BLaER1 (cell line): ENCODE results near the gene TMEM87A.

Experiments used
- H3K27ac ChIP-seq: shearing (Covaris generic); formaldehyde crosslinking; 2 replicates; pipeline ENCODE4 v1.8.1; 2022
- H3K27me3 ChIP-seq: shearing (Covaris generic); formaldehyde crosslinking; 2 replicates; pipeline ENCODE4 v1.8.1; 2022
- H3K36me3 ChIP-seq: shearing (Covaris generic); formaldehyde crosslinking; 2 replicates; pipeline ENCODE4 v1.8.1; 2022
- H3K4me1 ChIP-seq: shearing (Covaris generic); formaldehyde crosslinking; 2 replicates; pipeline ENCODE4 v1.8.1; 2022
- H3K4me2 ChIP-seq: shearing (Covaris generic); formaldehyde crosslinking; 2 replicates; pipeline ENCODE4 v1.8.1; 2022
- H3K4me3 ChIP-seq: shearing (Covaris generic); formaldehyde crosslinking; 2 replicates; pipeline ENCODE4 v1.8.1; 2022
- H3K9ac ChIP-seq: shearing (Covaris generic); formaldehyde crosslinking; 2 replicates; pipeline ENCODE4 v1.8.1; 2022
- H3K9me3 ChIP-seq: shearing (Covaris generic); formaldehyde crosslinking; 2 replicates; pipeline ENCODE4 v1.8.1; 2022
- H4K20me1 ChIP-seq: shearing (Covaris generic); formaldehyde crosslinking; 2 replicates; pipeline ENCODE4 v1.8.1; 2022
- Cebpa-rat ChIP-seq: shearing (Covaris generic); IDR thresholded peaks from 2 replicates; pipeline ENCODE4 v1.8.1; 2022

The TMEM87A gene

DNA sequence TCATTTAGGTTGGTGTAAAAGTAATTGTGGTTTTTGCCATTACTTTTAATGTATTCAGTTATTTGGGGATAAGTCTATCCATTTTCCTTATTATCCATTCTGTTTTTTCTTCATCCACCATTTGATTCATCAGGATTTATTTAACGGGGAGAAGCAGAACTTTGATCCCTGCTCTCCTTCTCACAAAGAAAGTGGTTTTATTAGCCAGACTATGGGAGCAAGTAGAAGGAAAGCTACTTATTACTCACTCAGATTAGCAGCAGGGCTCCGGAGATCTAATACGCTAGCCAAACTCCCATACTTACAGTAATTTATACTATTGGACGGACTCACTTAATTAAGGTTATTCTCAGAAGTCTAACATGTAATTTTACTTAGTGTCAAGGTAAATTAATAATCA lies 14.7 kb upstream of the TMEM87A start:
- no peak for TF ChIP-seq Cebpa-rat
- Histone ChIP-seq H3K4me1 (no peaks in the 10 kb centered on the region), H4K20me1 (no peaks in the 10 kb centered on the region), H3K36me3 (peaks cover 72% of the 10 kb centered on the region), H3K27ac (no peak overlapping the region), H3K4me2 (no peak overlapping the region), H3K4me3 (no peak overlapping the region), H3K9ac (no peak overlapping the region), H3K9me3 (no peaks in the 10 kb centered on the region), H3K27me3 (no peaks in the 10 kb centered on the region)

- H3K9ac ChIP-seq, result no peak overlapping the region
- peaks cover 72% of the 10 kb centered on the region for H3K36me3 ChIP-seq
- no peak overlapping the region for H3K4me2 ChIP-seq
- H4K20me1 ChIP-seq, result no peaks in the 10 kb centered on the region
- no peaks in the 10 kb centered on the region for H3K4me1 ChIP-seq
- TF ChIP-seq Cebpa-rat, result no peak
- H3K27ac ChIP-seq, result no peak overlapping the region
- H3K27me3 ChIP-seq, result no peaks in the 10 kb centered on the region
- H3K4me3 ChIP-seq, result no peak overlapping the region
- no peaks in the 10 kb centered on the region for H3K9me3 ChIP-seq
These were observed 13.3 kb upstream of the TMEM87A start for GRCh38 chr15:42286445-42287029.

DNA sequence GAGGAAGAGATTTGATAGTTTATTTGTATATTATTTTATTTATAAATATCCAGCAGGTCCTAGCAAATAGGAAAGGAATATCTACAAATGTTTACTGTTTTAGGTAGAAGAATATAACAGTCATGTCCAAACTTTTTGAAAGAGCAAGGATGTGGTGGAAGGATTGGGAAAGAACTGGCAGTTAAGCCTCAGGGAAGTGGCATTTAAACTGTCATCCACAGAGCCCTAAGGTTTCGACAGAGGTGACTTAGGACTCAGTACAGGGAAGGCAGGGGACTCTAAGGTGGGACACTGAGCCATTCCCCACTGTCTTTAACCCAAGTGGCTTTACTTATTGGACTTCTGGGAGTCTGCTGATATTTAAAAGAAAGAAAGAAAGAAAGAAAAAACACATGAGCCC lies 11.8 kb upstream of the TMEM87A start:
- H3K36me3 ChIP-seq, result peaks cover 72% of the 10 kb centered on the region

GRCh38 chr15:42284551-42284950 lies 11.3 kb upstream of the TMEM87A start:
- no peak for TF ChIP-seq Cebpa-rat
- Histone ChIP-seq H3K4me1 (no peaks in the 10 kb centered on the region), H3K9me3 (no peaks in the 10 kb centered on the region), H3K9ac (no peak overlapping the region), H4K20me1 (no peaks in the 10 kb centered on the region), H3K36me3 (peaks cover 70% of the 10 kb centered on the region), H3K4me2 (no peak overlapping the region), H3K27ac (no peak overlapping the region), H3K27me3 (no peaks in the 10 kb centered on the region), H3K4me3 (no peak overlapping the region)

More for the DNA sequence above, 11.8 kb upstream of the TMEM87A start:
- no peak overlapping the region for H3K4me3 ChIP-seq
- H3K4me1 ChIP-seq, result no peaks in the 10 kb centered on the region
- H3K9ac ChIP-seq, result no peak overlapping the region
- no peak for TF ChIP-seq Cebpa-rat
- H3K27me3 ChIP-seq, result no peaks in the 10 kb centered on the region
- H3K27ac ChIP-seq, result no peak overlapping the region
- no peak overlapping the region for H3K4me2 ChIP-seq
- H4K20me1 ChIP-seq, result no peaks in the 10 kb centered on the region
- H3K9me3 ChIP-seq, result no peaks in the 10 kb centered on the region

DNA sequence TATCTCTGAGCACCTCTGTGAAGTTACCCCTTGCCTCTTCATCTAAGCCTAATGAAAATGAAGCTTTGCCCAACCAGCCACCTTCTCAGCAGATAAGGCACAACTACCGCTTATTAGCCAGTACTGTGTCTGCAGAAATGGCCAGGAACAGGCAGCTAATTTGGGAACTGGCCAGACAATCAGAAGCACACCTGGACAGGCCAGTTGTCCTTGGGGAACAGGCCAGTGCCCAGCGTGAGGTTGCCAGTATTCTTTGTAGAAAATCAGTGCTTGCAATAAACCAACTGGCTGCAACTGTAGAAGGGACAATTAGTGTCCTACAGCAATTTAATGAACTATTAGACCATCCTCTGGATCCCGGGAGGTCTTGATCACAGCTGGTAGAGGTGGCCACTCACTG lies 10.4 kb upstream of the TMEM87A start:
- no peaks in the 10 kb centered on the region for H4K20me1 ChIP-seq

DNA sequence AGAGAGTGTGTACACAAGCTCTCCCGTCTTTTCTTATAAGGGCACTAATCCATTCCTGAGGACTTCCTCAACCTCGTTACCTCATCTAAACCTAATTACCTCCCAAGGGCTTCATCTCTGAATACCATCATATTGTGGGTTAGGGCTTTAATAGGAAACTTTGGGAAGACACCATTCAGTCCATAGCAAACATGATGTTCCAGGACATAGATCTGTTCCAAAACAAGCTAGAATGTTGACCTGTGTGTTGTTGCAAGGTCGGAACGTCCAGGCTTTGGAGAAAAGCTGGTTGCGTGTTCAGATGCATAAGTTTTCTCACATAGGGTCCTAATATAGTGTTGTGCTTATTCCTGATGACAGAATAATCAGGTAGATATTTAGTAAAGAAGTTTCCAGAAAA lies 9.7 kb upstream of the TMEM87A start:
- TF ChIP-seq Cebpa-rat, result no peak
- Histone ChIP-seq H3K27me3 (no peaks in the 10 kb centered on the region), H3K9me3 (no peaks in the 10 kb centered on the region), H3K27ac (no peak overlapping the region), H3K9ac (no peak overlapping the region), H3K4me2 (no peak overlapping the region), H3K36me3 (peaks cover 71% of the 10 kb centered on the region), H3K4me1 (no peaks in the 10 kb centered on the region), H3K4me3 (no peak overlapping the region), H4K20me1 (no peaks in the 10 kb centered on the region)

More for the DNA sequence above, 10.4 kb upstream of the TMEM87A start:
- no peak overlapping the region for H3K4me2 ChIP-seq
- no peak overlapping the region for H3K27ac ChIP-seq
- no peaks in the 10 kb centered on the region for H3K4me1 ChIP-seq
- no peak overlapping the region for H3K4me3 ChIP-seq
- peaks cover 70% of the 10 kb centered on the region for H3K36me3 ChIP-seq
- no peaks in the 10 kb centered on the region for H3K27me3 ChIP-seq
- no peak overlapping the region for H3K9ac ChIP-seq
- H3K9me3 ChIP-seq, result no peaks in the 10 kb centered on the region
- no peak for TF ChIP-seq Cebpa-rat

DNA sequence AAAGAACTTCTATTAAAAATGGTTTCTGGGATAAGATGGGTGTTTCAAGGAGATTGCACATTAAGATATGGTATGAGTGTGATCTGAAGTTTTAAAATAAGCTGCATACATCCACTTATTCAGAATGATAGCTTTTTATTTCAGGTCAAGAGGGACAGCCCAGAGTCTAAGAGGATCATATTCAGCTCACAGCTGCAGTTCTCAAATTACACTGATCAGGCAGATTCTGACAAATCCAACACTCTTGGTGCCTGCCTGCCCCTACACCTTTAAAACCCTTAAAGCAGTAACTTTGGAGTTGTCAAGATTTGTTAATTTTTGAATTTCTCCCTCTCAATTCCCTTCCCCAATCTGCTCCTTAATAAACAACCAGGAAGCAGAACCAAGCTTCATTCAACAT lies 9.1 kb upstream of the TMEM87A start:
- H3K4me2 ChIP-seq, result no peak overlapping the region
- no peaks in the 10 kb centered on the region for H4K20me1 ChIP-seq
- no peaks in the 10 kb centered on the region for H3K4me1 ChIP-seq
- H3K4me3 ChIP-seq, result no peak overlapping the region
- TF ChIP-seq Cebpa-rat, result no peak
- peaks cover 65% of the 10 kb centered on the region for H3K36me3 ChIP-seq
- H3K27ac ChIP-seq, result no peak overlapping the region
- no peaks in the 10 kb centered on the region for H3K9me3 ChIP-seq
- no peak overlapping the region for H3K9ac ChIP-seq
- H3K27me3 ChIP-seq, result no peaks in the 10 kb centered on the region

DNA sequence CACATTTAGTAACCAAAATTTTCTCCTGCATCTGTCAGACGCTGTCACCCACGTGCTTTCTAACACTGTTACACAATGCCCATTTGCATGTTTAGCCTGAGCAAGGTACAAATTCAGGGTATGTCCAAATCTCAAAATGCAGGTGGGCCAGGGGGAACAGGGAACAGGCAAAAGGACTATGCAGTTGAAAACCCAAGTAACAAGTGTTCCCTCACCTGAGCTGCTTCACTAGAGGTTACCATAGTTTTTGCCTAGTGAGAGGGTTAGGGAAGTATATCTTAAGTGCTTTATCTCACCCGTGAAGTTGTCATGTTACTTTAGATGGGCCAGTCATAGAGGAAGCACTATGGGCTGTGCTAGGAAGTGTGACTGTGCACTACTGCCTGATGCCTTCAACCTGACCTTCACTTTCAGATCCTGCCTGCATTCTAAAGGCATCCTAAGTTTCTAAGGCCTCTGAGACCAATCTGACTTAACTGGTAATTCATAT lies 6.0 kb upstream of the TMEM87A start:
- Histone ChIP-seq H3K36me3 (peaks cover 56% of the 10 kb centered on the region), H3K27me3 (no peaks in the 10 kb centered on the region), H3K9ac (no peak overlapping the region), H3K4me2 (no peak overlapping the region), H3K4me1 (peaks cover 20% of the 10 kb centered on the region), H3K9me3 (no peaks in the 10 kb centered on the region), H3K4me3 (no peak overlapping the region), H4K20me1 (no peaks in the 10 kb centered on the region), H3K27ac (no peak overlapping the region)
- no peak for TF ChIP-seq Cebpa-rat

- TF ChIP-seq Cebpa-rat, result no peak
- no peaks in the 10 kb centered on the region for H3K27me3 ChIP-seq
- H4K20me1 ChIP-seq, result peaks cover 11% of the 10 kb centered on the region; the same call in 1 of the 2 replicates
- no peak overlapping the region for H3K4me2 ChIP-seq
- H3K4me3 ChIP-seq, result no peak overlapping the region
- H3K36me3 ChIP-seq, result peaks cover 34% of the 10 kb centered on the region
- H3K4me1 ChIP-seq, result peaks cover 27% of the 10 kb centered on the region
- H3K27ac ChIP-seq, result no peak overlapping the region
- no peaks in the 10 kb centered on the region for H3K9me3 ChIP-seq
- H3K9ac ChIP-seq, result no peak overlapping the region
These were observed 3.5 kb upstream of the TMEM87A start for GRCh38 chr15:42276762-42277161.

- Histone ChIP-seq H3K9me3 (no peaks in the 10 kb centered on the region), H3K9ac (peak overlapping the region; percentile 89), H3K4me1 (peaks cover 36% of the 10 kb centered on the region), H3K27me3 (no peaks in the 10 kb centered on the region), H3K36me3 (peaks cover 25% of the 10 kb centered on the region), H3K4me3 (peak overlapping the region; percentile 75), H3K27ac (peak overlapping the region; percentile 89), H3K4me2 (peak overlapping the region; percentile 94), H4K20me1 (peaks cover 18% of the 10 kb centered on the region)
- no peak for TF ChIP-seq Cebpa-rat
These were observed 2.7 kb upstream of the TMEM87A start for GRCh38 chr15:42275780-42276391.

- no peak for TF ChIP-seq Cebpa-rat
- H3K4me3 ChIP-seq, result peak overlapping the region; percentile 75
These were observed 1.4 kb upstream of the TMEM87A start for GRCh38 chr15:42274702-42274989.

More at GRCh38 chr15:42274702-42274989, 1.4 kb upstream of the TMEM87A start:
- H4K20me1 ChIP-seq, result peaks cover 29% of the 10 kb centered on the region
- peak overlapping the region; percentile 89 for H3K27ac ChIP-seq
- H3K9me3 ChIP-seq, result no peaks in the 10 kb centered on the region
- H3K27me3 ChIP-seq, result no peaks in the 10 kb centered on the region
- H3K9ac ChIP-seq, result peak overlapping the region; percentile 89
- peaks cover 24% of the 10 kb centered on the region for H3K36me3 ChIP-seq
- peak overlapping the region; percentile 94 for H3K4me2 ChIP-seq
- peaks cover 45% of the 10 kb centered on the region for H3K4me1 ChIP-seq
